IMR-90 (cell line): ENCODE results near the gene GANC. TPM values are rescaled to one million over a fixed set of nuclear protein-coding genes. Genes with fewer than 3 reads are reported as not detected.

Source experiments
- ATAC-seq: fragments of 200-7000 bp; cut with Tn5 transposase; 2 replicates; pipeline ENCODE4 v1.9.1; 2020; ENCODE audit warnings: low read depth, mild to moderate bottlenecking, moderate library complexity
- BruUV-seq: library from RNA; stranded (reverse); fragments of 400-500 nt; replicated peaks from 2 replicates; lab custom pipeline; 2021; lab: Mats Ljungman, UMichigan
- CTCF ChIA-PET: fragments of 300-600 bp; formaldehyde crosslinking; extraction: SDS; loops from one replicate; lab custom pipeline; 2021; ENCODE audit warnings: antibody characterized with exemption; lab: Yijun Ruan, JAX
- POLR2A ChIA-PET: fragments of 300-600 bp; sonication (Branson Sonifier 250); formaldehyde crosslinking; loops from one replicate; lab custom pipeline; 2022; ENCODE audit warnings: antibody characterized with exemption; ENCODE audit not compliant: unreplicated experiment; lab: Charles Lee
- DNase-seq: peaks from one replicate; pipeline ENCODE4 v3.0.0; 2013
- H2AFZ ChIP-seq: replicated peaks from 2 replicates; pipeline ENCODE3; 2013; ENCODE audit warnings: low read length, mild to moderate bottlenecking; ENCODE audit not compliant: poor library complexity
- H2AK5ac ChIP-seq: 2 replicates; pipeline ENCODE4 v1.6.1; 2013; ENCODE audit warnings: low read depth, low read length, inconsistent platforms
- H2AK9ac ChIP-seq: replicated peaks from 2 replicates; pipeline ENCODE3; 2013; ENCODE audit warnings: mild to moderate bottlenecking, low read depth, low read length, moderate library complexity; ENCODE audit not compliant: poor library complexity
- H2BK120ac ChIP-seq: 2 replicates; pipeline ENCODE4 v1.6.1; 2013; ENCODE audit warnings: low read depth, low read length, inconsistent platforms
- H2BK15ac ChIP-seq: 3 replicates; pipeline ENCODE4 v1.6.1; 2013; ENCODE audit warnings: low read depth, low read length, inconsistent platforms
- H2BK20ac ChIP-seq: 2 replicates; pipeline ENCODE4 v1.6.1; 2013; ENCODE audit warnings: low read depth, mild to moderate bottlenecking, inconsistent platforms, low read length, moderate library complexity
- H2BK5ac ChIP-seq: 2 replicates; pipeline ENCODE4 v1.6.1; 2013; ENCODE audit warnings: mild to moderate bottlenecking, low read depth, low read length, inconsistent platforms; ENCODE audit not compliant: poor library complexity, severe bottlenecking
- H3K14ac ChIP-seq: replicated peaks from 2 replicates; pipeline ENCODE4 v1.6.1; 2013; ENCODE audit warnings: low read depth, low read length, inconsistent platforms
- H3K18ac ChIP-seq: 2 replicates; pipeline ENCODE4 v1.6.1; 2013; ENCODE audit warnings: low read depth, low read length, control low read depth
- H3K23ac ChIP-seq: 2 replicates; pipeline ENCODE4 v1.6.1; 2013; ENCODE audit warnings: low read depth, low read length, inconsistent platforms
- H3K27ac ChIP-seq: 2 replicates; pipeline ENCODE4 v1.5.1; 2013; ENCODE audit warnings: mild to moderate bottlenecking, control low read depth, low read length; ENCODE audit not compliant: insufficient read depth
- H3K27me3 ChIP-seq: 2 replicates; pipeline ENCODE4 v1.6.1; 2013; ENCODE audit warnings: low read length; ENCODE audit not compliant: control insufficient read depth, insufficient read depth
- H3K36me3 ChIP-seq: 2 replicates; pipeline ENCODE4 v1.6.1; 2013; ENCODE audit warnings: low read length, mixed read lengths; ENCODE audit not compliant: control insufficient read depth, insufficient read depth
- H3K4ac ChIP-seq: 2 replicates; pipeline ENCODE4 v1.6.1; 2013; ENCODE audit warnings: low read depth, low read length, inconsistent platforms
- H3K4me1 ChIP-seq: 2 replicates; pipeline ENCODE4 v1.6.1; 2013; ENCODE audit warnings: low read length, mixed read lengths; ENCODE audit not compliant: control insufficient read depth, insufficient read depth
- H3K4me2 ChIP-seq: 2 replicates; pipeline ENCODE4 v1.6.1; 2013; ENCODE audit warnings: low read depth, mild to moderate bottlenecking, control low read depth, low read length, moderate library complexity
- H3K4me3 ChIP-seq: 2 replicates; pipeline ENCODE4 v1.5.1; 2013; ENCODE audit warnings: low read depth, mild to moderate bottlenecking, control low read depth, low read length, moderate library complexity; ENCODE audit not compliant: insufficient read depth
- H3K56ac ChIP-seq: 2 replicates; pipeline ENCODE4 v1.6.1; 2013; ENCODE audit warnings: low read length, inconsistent platforms; ENCODE audit not compliant: insufficient read depth; ENCODE audit errors: extremely low read depth
- H3K79me1 ChIP-seq, 2 experiments: 2 replicates each; pipeline ENCODE4 v1.6.1; 2013; ENCODE audit warnings: low read length in 2 of 2, inconsistent platforms in 1 of 2, low read depth in 1 of 2
- H3K9ac ChIP-seq: 2 replicates; pipeline ENCODE4 v1.6.1; 2013; ENCODE audit warnings: low read depth, low read length, control low read depth
- H3K9me1 ChIP-seq: 2 replicates; pipeline ENCODE4 v1.6.1; 2013; ENCODE audit warnings: low read length, inconsistent platforms; ENCODE audit not compliant: insufficient read depth
- H3K9me3 ChIP-seq: 2 replicates; pipeline ENCODE4 v1.6.1; 2013; ENCODE audit warnings: low read length; ENCODE audit not compliant: control insufficient read depth, insufficient read depth
- H4K20me1 ChIP-seq: 2 replicates; pipeline ENCODE4 v1.6.1; 2013; ENCODE audit warnings: low read length, inconsistent platforms; ENCODE audit not compliant: insufficient read depth
- H4K5ac ChIP-seq: 2 replicates; pipeline ENCODE4 v1.6.1; 2013; ENCODE audit warnings: mild to moderate bottlenecking, low read depth, low read length, control low read depth
- H4K8ac ChIP-seq, 2 experiments: 2 replicates each; pipeline ENCODE4 v1.6.1; 2013; ENCODE audit warnings: low read depth in 2 of 2, low read length in 2 of 2, control low read depth in 1 of 2, inconsistent platforms in 1 of 2
- H4K91ac ChIP-seq: 2 replicates; pipeline ENCODE4 v1.6.1; 2013; ENCODE audit warnings: low read depth, low read length, inconsistent platforms; ENCODE audit not compliant: insufficient read depth
- BHLHE40 ChIP-seq: fragments of 150-350 bp; IDR thresholded peaks from 2 replicates; pipeline ENCODE4 v1.6.1; 2016; ENCODE audit warnings: mild to moderate bottlenecking, low read depth, low read length
- CEBPB ChIP-seq: IDR thresholded peaks from 2 replicates; pipeline ENCODE4 v1.6.1; 2012; ENCODE audit warnings: low read depth, low read length, improper control_type of control experiment
- CHD1 ChIP-seq: IDR thresholded peaks from 2 replicates; pipeline ENCODE4 v1.6.1; 2012; ENCODE audit warnings: low read depth, low read length, improper control_type of control experiment
- FOS ChIP-seq: fragments of 150-350 bp; IDR thresholded peaks from 2 replicates; pipeline ENCODE4 v1.6.1; 2016; ENCODE audit warnings: low read depth, low read length
- MAZ ChIP-seq: IDR thresholded peaks from 2 replicates; pipeline ENCODE4 v1.6.1; 2012; ENCODE audit warnings: low read depth, mild to moderate bottlenecking, low read length, improper control_type of control experiment, moderate library complexity, borderline replicate concordance
- MXI1 ChIP-seq: IDR thresholded peaks from 2 replicates; pipeline ENCODE4 v1.6.1; 2012; ENCODE audit warnings: low read depth, mild to moderate bottlenecking, low read length, moderate library complexity, borderline replicate concordance
- NFE2L2 ChIP-seq: fragments of 150-350 bp; IDR thresholded peaks from 2 replicates; pipeline ENCODE4 v1.6.1; 2016; ENCODE audit warnings: low read depth, mild to moderate bottlenecking, low read length
- POLR2A ChIP-seq: IDR thresholded peaks from 2 replicates; pipeline ENCODE4 v1.6.1; 2012; ENCODE audit warnings: mild to moderate bottlenecking, low read depth, low read length
- RAD21 ChIP-seq: IDR thresholded peaks from 2 replicates; pipeline ENCODE4 v1.6.1; 2012; ENCODE audit warnings: low read length, improper control_type of control experiment
- SMC3 ChIP-seq: fragments of 150-350 bp; IDR thresholded peaks from 2 replicates; pipeline ENCODE4 v1.6.1; 2016; ENCODE audit warnings: low read depth, mild to moderate bottlenecking, antibody characterized with exemption, low read length, moderate library complexity
- WGBS, 2 experiments: methylation state at CpG; one replicate each; pipeline versions ENCODE4 v1.1.5 to v1.1.7; 2013; ENCODE audit warnings: missing lambda C conversion rate in 2 of 2; ENCODE audit not compliant: insufficient read length in 1 of 2; ENCODE audit errors: extremely low coverage in 2 of 2; 5-methylcytosine and 5-hydroxymethylcytosine counted together
- dilution Hi-C: fragments of 300-500 bp; cut with HindIII; formaldehyde crosslinking; loops from one replicate; pipeline ENCODE4 v1.14.3; 2018; ENCODE audit warnings: low sequenced_read_pairs; ENCODE audit not compliant: unreplicated experiment
- in situ Hi-C: fragments of 300-500 bp; cut with MboI; formaldehyde crosslinking; loops from 3 replicates; pipeline ENCODE4 v1.14.3; 2019; ENCODE audit warnings: low sequenced_read_pairs, inconsistent platforms, mixed read lengths
- intact Hi-C: fragments of 100-400 bp; cut with micrococcal nuclease; formaldehyde crosslinking; loops from 2 replicates; pipeline ENCODE4 v1.10.0; 2022
- polyA plus RNA-seq, 3 experiments: library from polyadenylated mRNA; depleted of rRNA; stranded (reverse); fragments of >200 nt; gene quantifications; 2 replicates each; pipeline ENCODE4 v1.2.3, GENCODE V29; 2012; ENCODE audit warnings: low replicate concordance in 1 of 3
- total RNA-seq: library from RNA; depleted of rRNA; stranded (reverse); fragments of >200 nt; gene quantifications from 2 replicates; pipeline ENCODE4 v1.2.3, GENCODE V29; 2012
- TF ChIP-seq, protein P1 (sequence below): conservative IDR thresholded peaks from 2 replicates; pipeline ENCODE4 v1.5.1; 2012; ENCODE audit warnings: mild to moderate bottlenecking, low read depth, low read length, improper control_type of control experiment
- TF ChIP-seq, protein P2 (sequence below): fragments of 150-350 bp; IDR thresholded peaks from 2 replicates; pipeline ENCODE4 v1.6.1; 2017; ENCODE audit warnings: mild to moderate bottlenecking, antibody characterized with exemption, low read length, low read depth
- TF ChIP-seq, protein P3 (sequence below): fragments of 150-350 bp; IDR thresholded peaks from 2 replicates; pipeline ENCODE4 v1.6.1; 2016; ENCODE audit warnings: low read depth, mild to moderate bottlenecking, low read length, moderate library complexity, borderline replicate concordance

Gene GANC
- total and polyA plus RNA-seq, 2 of the 4 experiments (the other 2 are of a cell fraction): 7.1 to 19.2 TPM

DNA sequence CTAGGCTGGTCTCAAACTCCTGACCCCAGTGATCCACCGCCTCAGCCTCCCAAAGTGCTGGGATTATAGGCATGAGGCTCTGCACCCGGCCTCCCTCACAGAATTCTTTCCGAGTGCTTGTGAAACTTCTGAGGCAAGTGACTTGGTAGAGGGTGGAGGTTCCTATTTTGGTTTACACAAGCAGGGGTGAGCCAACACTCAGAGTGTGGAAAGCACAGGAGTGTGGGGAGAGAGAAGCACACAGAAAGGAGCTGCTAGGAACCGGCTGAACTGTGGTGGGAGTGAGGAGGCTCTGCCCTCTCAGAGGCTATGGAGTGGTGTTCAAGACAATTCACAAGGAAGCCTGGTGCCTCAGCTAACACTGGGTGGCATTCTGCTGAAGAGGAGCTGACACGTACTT lies 94.0 kb downstream of the GANC start:
- ChIA-PET CTCF (no interaction called here), POLR2A (no interaction called here)

More for the DNA sequence above, 94.0 kb downstream of the GANC start:
- peak overlapping the region; percentile 24; the same call in 1 of the 2 replicates for H2AK5ac ChIP-seq
- no peak overlapping the region for H3K9ac ChIP-seq
- no peak overlapping the region for H2AFZ ChIP-seq
- no peak overlapping the region for H3K4ac ChIP-seq
- in situ Hi-C loops (no loop called here), dilution Hi-C loops (no loop called here), intact Hi-C loops (no loop called here)
- H2BK5ac ChIP-seq: no peak overlapping the region
- H4K5ac ChIP-seq: no peak overlapping the region
- no peaks in the 10 kb centered on the region for H3K9me3 ChIP-seq
- H3K56ac ChIP-seq: no peak overlapping the region
- H3K18ac ChIP-seq: no peak overlapping the region
- H3K27me3 ChIP-seq: no peaks in the 10 kb centered on the region
- DNase-seq (no peak), ATAC-seq (peak; percentile 51)
- no peaks in the 10 kb centered on the region for H3K79me1 ChIP-seq
- no peak overlapping the region for H3K23ac ChIP-seq
- no peaks in the 10 kb centered on the region for H3K36me3 ChIP-seq
- no peak overlapping the region for H3K4me2 ChIP-seq
- BruUV-seq: no TSS peak
- H4K20me1 ChIP-seq: no peaks in the 10 kb centered on the region
- TF ChIP-seq POLR2A: no peak
- no peak for TF ChIP-seq NFE2L2
- TF ChIP-seq, protein P1, sequence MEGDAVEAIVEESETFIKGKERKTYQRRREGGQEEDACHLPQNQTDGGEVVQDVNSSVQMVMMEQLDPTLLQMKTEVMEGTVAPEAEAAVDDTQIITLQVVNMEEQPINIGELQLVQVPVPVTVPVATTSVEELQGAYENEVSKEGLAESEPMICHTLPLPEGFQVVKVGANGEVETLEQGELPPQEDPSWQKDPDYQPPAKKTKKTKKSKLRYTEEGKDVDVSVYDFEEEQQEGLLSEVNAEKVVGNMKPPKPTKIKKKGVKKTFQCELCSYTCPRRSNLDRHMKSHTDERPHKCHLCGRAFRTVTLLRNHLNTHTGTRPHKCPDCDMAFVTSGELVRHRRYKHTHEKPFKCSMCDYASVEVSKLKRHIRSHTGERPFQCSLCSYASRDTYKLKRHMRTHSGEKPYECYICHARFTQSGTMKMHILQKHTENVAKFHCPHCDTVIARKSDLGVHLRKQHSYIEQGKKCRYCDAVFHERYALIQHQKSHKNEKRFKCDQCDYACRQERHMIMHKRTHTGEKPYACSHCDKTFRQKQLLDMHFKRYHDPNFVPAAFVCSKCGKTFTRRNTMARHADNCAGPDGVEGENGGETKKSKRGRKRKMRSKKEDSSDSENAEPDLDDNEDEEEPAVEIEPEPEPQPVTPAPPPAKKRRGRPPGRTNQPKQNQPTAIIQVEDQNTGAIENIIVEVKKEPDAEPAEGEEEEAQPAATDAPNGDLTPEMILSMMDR: no peak
- no peak for TF ChIP-seq SMC3
- TF ChIP-seq BHLHE40: no peak
- no peak for TF ChIP-seq MXI1
- TF ChIP-seq, protein P2, sequence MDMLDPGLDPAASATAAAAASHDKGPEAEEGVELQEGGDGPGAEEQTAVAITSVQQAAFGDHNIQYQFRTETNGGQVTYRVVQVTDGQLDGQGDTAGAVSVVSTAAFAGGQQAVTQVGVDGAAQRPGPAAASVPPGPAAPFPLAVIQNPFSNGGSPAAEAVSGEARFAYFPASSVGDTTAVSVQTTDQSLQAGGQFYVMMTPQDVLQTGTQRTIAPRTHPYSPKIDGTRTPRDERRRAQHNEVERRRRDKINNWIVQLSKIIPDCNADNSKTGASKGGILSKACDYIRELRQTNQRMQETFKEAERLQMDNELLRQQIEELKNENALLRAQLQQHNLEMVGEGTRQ: no peak
- TF ChIP-seq FOS: no peak
- TF ChIP-seq CEBPB: no peak
- no peak for TF ChIP-seq RAD21
- TF ChIP-seq MAZ: no peak
- TF ChIP-seq CHD1: no peak
- TF ChIP-seq, protein P3, sequence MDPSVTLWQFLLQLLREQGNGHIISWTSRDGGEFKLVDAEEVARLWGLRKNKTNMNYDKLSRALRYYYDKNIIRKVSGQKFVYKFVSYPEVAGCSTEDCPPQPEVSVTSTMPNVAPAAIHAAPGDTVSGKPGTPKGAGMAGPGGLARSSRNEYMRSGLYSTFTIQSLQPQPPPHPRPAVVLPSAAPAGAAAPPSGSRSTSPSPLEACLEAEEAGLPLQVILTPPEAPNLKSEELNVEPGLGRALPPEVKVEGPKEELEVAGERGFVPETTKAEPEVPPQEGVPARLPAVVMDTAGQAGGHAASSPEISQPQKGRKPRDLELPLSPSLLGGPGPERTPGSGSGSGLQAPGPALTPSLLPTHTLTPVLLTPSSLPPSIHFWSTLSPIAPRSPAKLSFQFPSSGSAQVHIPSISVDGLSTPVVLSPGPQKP: no peak
- H2BK15ac ChIP-seq: no peak overlapping the region
- H3K14ac ChIP-seq: no peak overlapping the region
- H4K8ac ChIP-seq: no peak overlapping the region
- WGBS, 2 experiments: no CpG with 5 or more reads among the region's 5 CpGs
- H3K27ac ChIP-seq: no peak overlapping the region
- H2AK9ac ChIP-seq: no peak overlapping the region
- no peak overlapping the region for H2BK120ac ChIP-seq
- H3K9me1 ChIP-seq: no peaks in the 10 kb centered on the region
- H3K4me1 ChIP-seq: no peaks in the 10 kb centered on the region; the same call in 1 of the 2 replicates
- H2BK20ac ChIP-seq: no peak overlapping the region
- H4K91ac ChIP-seq: no peak overlapping the region
- H3K4me3 ChIP-seq: no peak overlapping the region
